ENCODE data around the gene SOX6.

The SOX6 gene

GRCh38 chr11:15918674-15919073 is 437.7 kb downstream of the SOX6 start:
- TF ChIP-seq, protein P1, sequence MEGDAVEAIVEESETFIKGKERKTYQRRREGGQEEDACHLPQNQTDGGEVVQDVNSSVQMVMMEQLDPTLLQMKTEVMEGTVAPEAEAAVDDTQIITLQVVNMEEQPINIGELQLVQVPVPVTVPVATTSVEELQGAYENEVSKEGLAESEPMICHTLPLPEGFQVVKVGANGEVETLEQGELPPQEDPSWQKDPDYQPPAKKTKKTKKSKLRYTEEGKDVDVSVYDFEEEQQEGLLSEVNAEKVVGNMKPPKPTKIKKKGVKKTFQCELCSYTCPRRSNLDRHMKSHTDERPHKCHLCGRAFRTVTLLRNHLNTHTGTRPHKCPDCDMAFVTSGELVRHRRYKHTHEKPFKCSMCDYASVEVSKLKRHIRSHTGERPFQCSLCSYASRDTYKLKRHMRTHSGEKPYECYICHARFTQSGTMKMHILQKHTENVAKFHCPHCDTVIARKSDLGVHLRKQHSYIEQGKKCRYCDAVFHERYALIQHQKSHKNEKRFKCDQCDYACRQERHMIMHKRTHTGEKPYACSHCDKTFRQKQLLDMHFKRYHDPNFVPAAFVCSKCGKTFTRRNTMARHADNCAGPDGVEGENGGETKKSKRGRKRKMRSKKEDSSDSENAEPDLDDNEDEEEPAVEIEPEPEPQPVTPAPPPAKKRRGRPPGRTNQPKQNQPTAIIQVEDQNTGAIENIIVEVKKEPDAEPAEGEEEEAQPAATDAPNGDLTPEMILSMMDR (IDR thresholded peaks at IDR 0.05; ENCODE audit: low read depth, low read length, missing control alignments) = no peak
- no peak for DNase-seq (ENCODE audit: extremely low read depth, low read depth)
- no peak overlapping the region for H3K4me3 ChIP-seq (replicated peaks; ENCODE audit: low read depth, low read length)

DNA sequence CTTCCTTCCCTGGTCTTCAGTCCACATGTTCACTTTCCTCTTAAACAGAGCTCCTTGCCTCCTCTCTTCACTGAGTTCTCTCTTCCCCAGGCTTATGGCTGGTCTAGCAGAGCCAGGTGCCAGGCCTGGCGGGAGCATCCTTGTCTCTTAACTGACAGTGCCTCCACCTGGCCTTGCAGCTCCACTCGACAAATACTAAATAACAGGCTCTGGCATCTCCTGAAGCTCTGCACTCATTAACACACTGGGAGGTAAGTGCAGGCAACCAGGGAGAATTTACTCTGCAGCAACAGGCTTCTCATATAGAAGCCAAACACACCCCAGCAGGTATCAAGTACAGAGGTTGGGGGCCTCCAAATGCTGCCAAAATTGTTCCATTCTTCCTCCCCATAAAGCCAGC is 438.1 kb downstream of the SOX6 start:
- no peak for DNase-seq (ENCODE audit: extremely low read depth, low read depth)

More for the DNA sequence above, 438.1 kb downstream of the SOX6 start:
- TF ChIP-seq, protein P1 (IDR thresholded peaks at IDR 0.05; ENCODE audit: low read depth, low read length, missing control alignments) = no peak
- H3K4me3 ChIP-seq (replicated peaks; ENCODE audit: low read depth, low read length) = no peak overlapping the region

Data from HFF-Myc (cell line).